Left renal pelvis (tissue), 4 donors: Measurements from ENCODE around the gene NMT2. TPM values are rescaled to one million over a fixed set of nuclear protein-coding genes. Genes with fewer than 3 reads are reported as not detected.
"Not testable (repeated sequence)": the region's sequence is repeated elsewhere in the genome, so short reads cannot be mapped to it uniquely, and the experiment has no call there.

Experiments
- DNase-seq, 4 donors: peaks; one replicate each; pipeline ENCODE4 v3.0.0-alpha.2; 2013; ENCODE audit warnings: low read depth in 4 of 4, low spot score in 3 of 4
- polyA plus RNA-seq, 4 donors: library from polyadenylated mRNA; unstranded; fragments of 120-200 nt; gene quantifications; one replicate each; pipeline ENCODE4 v1.2.1, GENCODE V29; 2013; ENCODE audit not compliant: insufficient read length in 4 of 4

NMT2 gene
- polyA plus RNA-seq = 10 to 100 TPM; 34.7 to 40.9 (median 36.0) TPM

GRCh38 chr10:15168291-15168785 is at the start of gene NMT2:
NMT2 (minus strand) TSS chr10:15168693; CDS start chr10:15168612, 81 bp downstream.
- peak; percentile 67 to 72 (median 68) for DNase-seq

GRCh38 chr10:15216700-15217099 is 48.2 kb upstream of the NMT2 start:
- no peak for DNase-seq

GRCh38 chr10:15214237-15214636 is 45.7 kb upstream of the NMT2 start:
- no peak for DNase-seq

GRCh38 chr10:15213461-15213861 is 45.0 kb upstream of the NMT2 start:
- DNase-seq = no peak

- no peak for DNase-seq
Observed at GRCh38 chr10:15211464-15211979, 43.0 kb upstream of the NMT2 start.

- DNase-seq = no peak
Observed at GRCh38 chr10:15210521-15210920, 42.0 kb upstream of the NMT2 start.

- DNase-seq = peak; percentile 38 to 60 (median 50)
Observed at GRCh38 chr10:15209827-15210509, 41.5 kb upstream of the NMT2 start.

GRCh38 chr10:15208221-15208620 is 39.7 kb upstream of the NMT2 start:
- DNase-seq = no peak

- DNase-seq = not testable (repeated sequence)
Observed at GRCh38 chr10:15207410-15207809, 38.9 kb upstream of the NMT2 start.

GRCh38 chr10:15202639-15203038 is 34.1 kb upstream of the NMT2 start:
- no peak for DNase-seq

GRCh38 chr10:15202301-15202621 is 33.8 kb upstream of the NMT2 start:
- not testable (repeated sequence) for DNase-seq

GRCh38 chr10:15201589-15202300 is 33.3 kb upstream of the NMT2 start:
- no peak for DNase-seq

- peak in 1 of 4 donors; percentile 12 for DNase-seq
Observed at GRCh38 chr10:15200626-15201025, 32.1 kb upstream of the NMT2 start.

GRCh38 chr10:15197911-15198310 is 29.4 kb upstream of the NMT2 start:
- DNase-seq = no peak

GRCh38 chr10:15197276-15197675 is 28.8 kb upstream of the NMT2 start:
- DNase-seq = no peak

GRCh38 chr10:15196021-15196834 is 27.7 kb upstream of the NMT2 start:
- no peak for DNase-seq

- no peak for DNase-seq
Observed at GRCh38 chr10:15189133-15189885, 20.8 kb upstream of the NMT2 start.

GRCh38 chr10:15188603-15189002 is 20.1 kb upstream of the NMT2 start:
- DNase-seq = no peak

GRCh38 chr10:15183689-15184481 is 15.4 kb upstream of the NMT2 start:
- no peak for DNase-seq
